Transverse colon (tissue), 4 donors: ENCODE results near the gene RAB30.

Source experiments
- EP300 ChIP-seq: sonication (generic); formaldehyde crosslinking; IDR thresholded peaks from one replicate; pipeline ENCODE4 v1.6.1; 2017; ENCODE audit warnings: antibody characterized with exemption, low read depth
- POLR2A ChIP-seq: fragments of 450-650 bp; IDR thresholded peaks from one replicate; pipeline ENCODE4 v1.6.1; 2016; ENCODE audit warnings: antibody characterized with exemption, mild to moderate bottlenecking, moderate library complexity
- POLR2AphosphoS5 ChIP-seq, 3 donors: sonication (generic); formaldehyde crosslinking; IDR thresholded peaks; one replicate each; pipeline ENCODE4 v1.6.1; 2016; ENCODE audit warnings: antibody characterized with exemption in 3 of 3
- TF ChIP-seq, protein P1 (sequence below), 5 experiments: fragments of 200-600 bp in 3 of 5; fragments of 450-650 bp in 2 of 5; sonication (generic) in 3 of 5; IDR thresholded peaks; 1 replicate in 2 of 5; 2 replicates in 3 of 5; pipeline ENCODE4 v1.5.1; 2016 to 2017; ENCODE audit warnings: antibody characterized with exemption in 5 of 5, inconsistent platforms in 3 of 5, mild to moderate bottlenecking in 2 of 5, moderate library complexity in 1 of 5

DNA sequence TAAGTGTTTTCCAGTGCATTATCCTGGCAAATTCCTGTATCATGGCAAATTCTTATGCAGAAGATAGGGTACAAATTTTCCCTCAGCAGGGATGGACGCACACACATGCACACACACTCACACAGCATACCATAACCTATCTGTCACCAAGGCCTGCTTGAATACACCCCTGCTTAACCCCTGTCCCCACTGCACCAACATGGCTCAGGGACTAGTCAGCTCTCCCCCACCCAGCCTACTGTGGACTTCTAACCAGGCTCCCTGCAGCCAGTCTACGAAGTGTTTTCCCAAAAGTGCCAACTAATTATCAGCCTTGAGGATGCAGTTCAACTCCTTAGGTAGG is 63.1 kb downstream of the RAB30 start:
- TF ChIP-seq, protein P1, sequence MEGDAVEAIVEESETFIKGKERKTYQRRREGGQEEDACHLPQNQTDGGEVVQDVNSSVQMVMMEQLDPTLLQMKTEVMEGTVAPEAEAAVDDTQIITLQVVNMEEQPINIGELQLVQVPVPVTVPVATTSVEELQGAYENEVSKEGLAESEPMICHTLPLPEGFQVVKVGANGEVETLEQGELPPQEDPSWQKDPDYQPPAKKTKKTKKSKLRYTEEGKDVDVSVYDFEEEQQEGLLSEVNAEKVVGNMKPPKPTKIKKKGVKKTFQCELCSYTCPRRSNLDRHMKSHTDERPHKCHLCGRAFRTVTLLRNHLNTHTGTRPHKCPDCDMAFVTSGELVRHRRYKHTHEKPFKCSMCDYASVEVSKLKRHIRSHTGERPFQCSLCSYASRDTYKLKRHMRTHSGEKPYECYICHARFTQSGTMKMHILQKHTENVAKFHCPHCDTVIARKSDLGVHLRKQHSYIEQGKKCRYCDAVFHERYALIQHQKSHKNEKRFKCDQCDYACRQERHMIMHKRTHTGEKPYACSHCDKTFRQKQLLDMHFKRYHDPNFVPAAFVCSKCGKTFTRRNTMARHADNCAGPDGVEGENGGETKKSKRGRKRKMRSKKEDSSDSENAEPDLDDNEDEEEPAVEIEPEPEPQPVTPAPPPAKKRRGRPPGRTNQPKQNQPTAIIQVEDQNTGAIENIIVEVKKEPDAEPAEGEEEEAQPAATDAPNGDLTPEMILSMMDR (IDR thresholded peaks at IDR 0.05), result no peak
- no peak for TF ChIP-seq POLR2A
- TF ChIP-seq POLR2AphosphoS5 (IDR thresholded peaks at IDR 0.05), result no peak
- TF ChIP-seq EP300, result no peak
